ENCODE measurements around the gene ASPDH.

The ASPDH gene

DNA sequence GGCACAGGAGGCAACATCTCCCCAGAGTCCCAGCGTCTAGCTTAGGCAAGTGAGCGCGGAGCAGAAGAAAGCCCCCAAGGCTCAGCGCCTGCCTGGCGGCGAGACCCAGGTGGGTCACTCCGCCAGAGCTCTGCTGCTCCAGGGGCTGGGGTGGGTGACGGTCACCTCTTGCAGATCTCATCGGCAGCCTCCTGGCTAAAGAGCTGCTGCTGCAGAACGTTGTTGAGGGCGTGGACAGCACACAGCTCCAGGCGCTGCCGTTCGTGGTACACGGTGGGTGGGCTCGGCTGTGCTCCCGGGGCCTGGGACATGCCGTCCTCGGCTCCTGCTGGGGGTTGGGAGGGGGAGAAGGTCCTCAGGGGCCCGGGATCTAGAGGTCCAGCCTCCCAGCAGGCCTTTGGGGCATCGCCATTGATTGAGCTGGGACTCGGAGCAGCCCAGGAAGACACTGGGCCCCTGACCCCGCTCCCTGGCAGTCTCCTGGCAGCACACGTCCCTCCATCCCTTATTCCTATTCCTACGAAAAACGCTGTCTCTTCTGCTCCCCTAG lies 3.5 kb downstream of the ASPDH start:
- peaks cover 47% of the 10 kb centered on the region for H3K4me1 Mint-ChIP-seq
- peak overlapping the region; percentile 84 for H3K27ac Mint-ChIP-seq
- TF ChIP-seq, protein P1, sequence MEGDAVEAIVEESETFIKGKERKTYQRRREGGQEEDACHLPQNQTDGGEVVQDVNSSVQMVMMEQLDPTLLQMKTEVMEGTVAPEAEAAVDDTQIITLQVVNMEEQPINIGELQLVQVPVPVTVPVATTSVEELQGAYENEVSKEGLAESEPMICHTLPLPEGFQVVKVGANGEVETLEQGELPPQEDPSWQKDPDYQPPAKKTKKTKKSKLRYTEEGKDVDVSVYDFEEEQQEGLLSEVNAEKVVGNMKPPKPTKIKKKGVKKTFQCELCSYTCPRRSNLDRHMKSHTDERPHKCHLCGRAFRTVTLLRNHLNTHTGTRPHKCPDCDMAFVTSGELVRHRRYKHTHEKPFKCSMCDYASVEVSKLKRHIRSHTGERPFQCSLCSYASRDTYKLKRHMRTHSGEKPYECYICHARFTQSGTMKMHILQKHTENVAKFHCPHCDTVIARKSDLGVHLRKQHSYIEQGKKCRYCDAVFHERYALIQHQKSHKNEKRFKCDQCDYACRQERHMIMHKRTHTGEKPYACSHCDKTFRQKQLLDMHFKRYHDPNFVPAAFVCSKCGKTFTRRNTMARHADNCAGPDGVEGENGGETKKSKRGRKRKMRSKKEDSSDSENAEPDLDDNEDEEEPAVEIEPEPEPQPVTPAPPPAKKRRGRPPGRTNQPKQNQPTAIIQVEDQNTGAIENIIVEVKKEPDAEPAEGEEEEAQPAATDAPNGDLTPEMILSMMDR (IDR thresholded peaks at IDR 0.05) = no peak
- no peak for DNase-seq
- H3K9me3 Mint-ChIP-seq = no peaks in the 10 kb centered on the region
- H3K27me3 Mint-ChIP-seq (ENCODE audit: low read depth, poor library complexity) = peaks cover 6% of the 10 kb centered on the region
- peak overlapping the region; percentile 82 for H3K4me3 Mint-ChIP-seq
- no peaks in the 10 kb centered on the region for H3K36me3 Mint-ChIP-seq (ENCODE audit: low read depth)

DNA sequence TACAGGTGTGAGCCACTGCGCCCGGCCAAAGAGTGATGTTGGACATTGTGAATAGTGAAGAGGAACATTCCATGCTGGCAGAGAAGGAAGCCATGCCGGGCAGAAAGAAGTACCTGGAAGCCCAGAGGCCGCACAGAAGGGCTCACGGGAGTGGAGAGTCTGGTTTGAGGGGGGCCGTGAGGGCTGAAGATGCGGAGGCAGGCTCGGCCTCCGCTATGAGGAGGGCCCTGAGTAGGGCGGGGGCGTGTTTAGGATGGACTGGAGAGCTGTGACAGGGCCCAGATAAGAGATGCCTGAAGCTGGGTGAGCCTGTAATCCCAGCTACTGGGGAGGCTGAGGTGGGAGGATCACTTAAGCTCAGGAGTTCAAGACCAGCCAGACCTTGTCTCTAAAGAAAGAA lies 4.3 kb downstream of the ASPDH start:
- Mint-ChIP-seq H3K27me3 (ENCODE audit: low read depth, poor library complexity) (peaks cover 6% of the 10 kb centered on the region), H3K36me3 (ENCODE audit: low read depth) (no peaks in the 10 kb centered on the region), H3K9me3 (no peaks in the 10 kb centered on the region), H3K4me3 (no peak overlapping the region), H3K27ac (peak overlapping the region; percentile 42), H3K4me1 (peaks cover 46% of the 10 kb centered on the region)
- TF ChIP-seq, protein P1 (IDR thresholded peaks at IDR 0.05) = no peak
- no peak for DNase-seq

DNA sequence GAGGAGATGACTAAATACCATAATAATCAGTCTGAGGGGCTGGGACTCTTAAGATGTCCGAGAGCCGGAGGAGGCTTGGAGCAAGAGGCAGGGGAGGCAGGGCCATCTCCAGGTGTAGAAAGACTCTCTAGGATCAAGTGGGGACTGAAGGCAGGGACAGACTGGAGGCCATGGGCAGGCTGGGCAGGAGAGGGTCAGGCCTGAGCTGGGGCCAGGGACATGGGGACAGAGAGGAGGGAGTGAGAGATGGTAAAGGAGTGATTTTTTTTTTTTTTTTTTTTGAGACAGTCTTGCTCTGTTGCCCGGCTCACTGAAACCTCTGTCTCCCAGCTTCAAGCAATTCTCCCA lies 4.9 kb downstream of the ASPDH start:
- peak overlapping the region; percentile 39 for H3K27ac Mint-ChIP-seq

DNA sequence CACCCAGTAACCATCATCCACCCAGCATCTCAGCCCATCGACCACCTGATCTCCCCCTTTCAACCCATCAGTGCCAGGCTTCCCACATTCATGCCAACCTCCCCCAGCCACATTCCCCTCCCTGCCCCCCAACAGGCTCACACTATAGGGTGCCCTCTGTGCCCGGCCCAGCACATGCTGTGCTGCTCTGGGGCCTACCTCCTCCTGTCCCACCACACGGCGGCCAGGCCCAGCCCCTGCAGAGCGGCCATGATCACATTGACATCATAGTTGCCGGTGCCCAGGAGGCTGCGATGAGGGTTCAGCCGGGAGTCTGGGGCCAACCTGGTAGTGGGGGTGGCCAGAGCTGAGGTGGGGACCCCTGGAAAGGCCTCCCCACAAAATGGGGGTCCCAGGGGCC lies 6.3 kb downstream of the ASPDH start:
- DNase-seq = no peak
- peaks cover 3% of the 10 kb centered on the region for H3K27me3 Mint-ChIP-seq (ENCODE audit: low read depth, poor library complexity)
- no peak overlapping the region for H3K4me3 Mint-ChIP-seq
- peaks cover 33% of the 10 kb centered on the region for H3K4me1 Mint-ChIP-seq
- no peaks in the 10 kb centered on the region for H3K36me3 Mint-ChIP-seq (ENCODE audit: low read depth)
- no peak overlapping the region for H3K27ac Mint-ChIP-seq
- no peaks in the 10 kb centered on the region for H3K9me3 Mint-ChIP-seq
- TF ChIP-seq, protein P1 (IDR thresholded peaks at IDR 0.05) = no peak

More for the DNA sequence above, 4.9 kb downstream of the ASPDH start:
- no peaks in the 10 kb centered on the region for H3K36me3 Mint-ChIP-seq (ENCODE audit: low read depth)
- H3K9me3 Mint-ChIP-seq = no peaks in the 10 kb centered on the region
- H3K27me3 Mint-ChIP-seq (ENCODE audit: low read depth, poor library complexity) = peaks cover 6% of the 10 kb centered on the region
- H3K4me3 Mint-ChIP-seq = no peak overlapping the region
- no peak for DNase-seq
- H3K4me1 Mint-ChIP-seq = peaks cover 41% of the 10 kb centered on the region
- TF ChIP-seq, protein P1 (IDR thresholded peaks at IDR 0.05) = no peak

DNA sequence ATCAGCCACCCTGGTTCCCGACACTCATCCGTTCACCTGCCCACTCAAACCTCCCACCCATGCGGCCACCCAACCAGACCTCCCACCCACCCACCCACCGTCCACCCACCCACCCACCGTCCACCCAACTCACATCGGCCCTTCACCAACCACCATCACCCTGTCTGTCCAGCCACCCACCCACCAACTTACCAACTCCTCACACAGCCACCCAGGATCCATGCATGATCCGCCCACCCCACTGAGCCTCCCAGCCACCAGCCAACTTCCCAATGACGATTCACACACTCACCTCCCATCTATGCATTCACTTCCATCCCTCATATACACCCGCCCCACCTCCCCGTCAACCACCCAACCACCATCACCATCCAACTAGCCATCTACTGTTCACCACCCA lies 7.0 kb downstream of the ASPDH start:
- Mint-ChIP-seq H3K27ac (no peak overlapping the region), H3K9me3 (no peaks in the 10 kb centered on the region), H3K4me3 (no peak overlapping the region), H3K4me1 (peaks cover 33% of the 10 kb centered on the region), H3K27me3 (ENCODE audit: low read depth, poor library complexity) (peaks cover 3% of the 10 kb centered on the region), H3K36me3 (ENCODE audit: low read depth) (no peaks in the 10 kb centered on the region)
- TF ChIP-seq, protein P1 (IDR thresholded peaks at IDR 0.05) = no peak
- DNase-seq = no peak

DNA sequence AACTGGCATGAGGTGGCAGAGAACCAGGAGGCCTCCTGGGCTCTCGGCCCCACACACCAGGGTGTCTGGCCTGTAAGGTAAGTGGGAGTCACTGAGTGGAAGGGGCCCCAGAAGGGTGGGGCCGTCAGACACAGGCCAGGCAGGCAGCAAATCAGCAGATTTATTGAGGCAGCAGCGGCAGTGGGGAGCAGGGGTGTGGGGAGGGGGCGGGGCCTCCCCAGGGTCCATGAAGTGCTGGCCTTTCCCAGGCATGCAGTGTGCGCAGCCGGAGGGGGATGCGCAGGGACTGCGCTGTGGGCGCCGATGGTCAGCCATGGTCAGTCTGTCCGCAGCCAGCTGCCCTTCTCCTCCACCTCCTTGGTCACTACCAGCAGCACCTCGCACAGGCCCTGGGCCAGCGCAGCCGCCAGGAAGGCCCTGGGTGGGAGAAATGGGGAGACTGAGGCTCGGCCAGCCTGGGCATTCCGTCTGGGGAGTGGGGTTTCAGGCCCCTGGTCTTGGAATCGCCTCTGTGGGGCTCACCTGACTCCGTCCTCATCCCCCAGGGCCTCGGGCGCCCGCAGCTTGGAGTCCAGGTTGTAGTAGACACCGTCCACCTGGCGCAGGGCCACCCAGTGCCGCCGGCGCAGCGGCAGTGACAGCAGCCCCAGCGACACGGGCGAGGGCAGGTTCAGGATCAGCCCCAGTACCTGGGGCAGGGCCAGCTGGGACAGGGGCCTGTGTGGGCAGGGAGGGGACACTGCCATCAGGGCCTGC lies 7.7 kb downstream of the ASPDH start:
- H3K27ac Mint-ChIP-seq = no peak overlapping the region
- TF ChIP-seq, protein P1 (IDR thresholded peaks at IDR 0.05) = no peak
- H3K27me3 Mint-ChIP-seq (ENCODE audit: low read depth, poor library complexity) = peaks cover 8% of the 10 kb centered on the region
- no peaks in the 10 kb centered on the region for H3K36me3 Mint-ChIP-seq (ENCODE audit: low read depth)
- H3K4me1 Mint-ChIP-seq = peaks cover 34% of the 10 kb centered on the region
- H3K9me3 Mint-ChIP-seq = no peaks in the 10 kb centered on the region
- no peak overlapping the region for H3K4me3 Mint-ChIP-seq
- DNase-seq = no peak
